ENCODE measurements around the gene GTF2IRD1.

GRCh38 chr7:74439541-74439940 lies 14.2 kb upstream of the GTF2IRD1 start:
- TF ChIP-seq CTCF (conservative IDR thresholded peaks at IDR 0.05 in 1 of 2, IDR thresholded peaks at IDR 0.05 in 1 of 2; ENCODE audit: extremely low read depth in 1 of 2, insufficient read depth in 1 of 2, low read depth in 1 of 2, low read length in 2 of 2) (no peak), EZH2 (IDR thresholded peaks at IDR 0.05; ENCODE audit: borderline replicate concordance, low read length) (no peak)

Data from mammary epithelial cell (primary cell).